KMS-11 (cell line): ENCODE measurements around the gene PLP1.
"Not testable (repeated sequence)": the region's sequence is repeated elsewhere in the genome, so short reads cannot be mapped to it uniquely, and the experiment has no call there.

ENCODE experiments used
- H2AFZ ChIP-seq: fragments of 200-600 bp; sonication (generic); 2 replicates; pipeline ENCODE4 v1.6.1; 2016; ENCODE audit warnings: antibody characterized with exemption, mixed run types, low read depth
- H3K27ac ChIP-seq: fragments of 200-600 bp; sonication (generic); 2 replicates; pipeline ENCODE4 v1.6.1; 2016; ENCODE audit warnings: mild to moderate bottlenecking, mixed run types
- H3K27me3 ChIP-seq: fragments of 200-600 bp; sonication (generic); 2 replicates; pipeline ENCODE4 v1.6.1; 2017; ENCODE audit warnings: mild to moderate bottlenecking, low read depth, mixed run types, moderate library complexity; ENCODE audit not compliant: insufficient read depth
- H3K36me3 ChIP-seq: fragments of 200-600 bp; sonication (generic); 2 replicates; pipeline ENCODE4 v1.6.1; 2017; ENCODE audit warnings: mild to moderate bottlenecking, mixed run types; ENCODE audit not compliant: insufficient read depth
- H3K4me1 ChIP-seq: fragments of 200-600 bp; sonication (generic); 2 replicates; pipeline ENCODE4 v1.6.1; 2016; ENCODE audit warnings: mild to moderate bottlenecking, low read depth, mixed run types; ENCODE audit not compliant: poor library complexity, severe bottlenecking
- H3K4me2 ChIP-seq: fragments of 200-600 bp; sonication (generic); 2 replicates; pipeline ENCODE4 v1.7.0; 2016; ENCODE audit warnings: mild to moderate bottlenecking, mixed run types
- H3K4me3 ChIP-seq: fragments of 200-600 bp; sonication (generic); IDR thresholded peaks from 2 replicates; pipeline ENCODE4 v1.6.1; 2017; ENCODE audit warnings: low read depth, low read length, mixed read lengths; ENCODE audit not compliant: insufficient read depth
- H3K79me2 ChIP-seq: fragments of 200-600 bp; sonication (generic); 2 replicates; pipeline ENCODE4 v1.6.1; 2016; ENCODE audit warnings: low read depth, mixed run types; ENCODE audit not compliant: insufficient read depth
- H3K9ac ChIP-seq: fragments of 200-600 bp; sonication (generic); 2 replicates; pipeline ENCODE4 v1.6.1; 2016; ENCODE audit warnings: mild to moderate bottlenecking, mixed run types
- H4K20me1 ChIP-seq: fragments of 200-600 bp; sonication (generic); 2 replicates; pipeline ENCODE4 v1.6.1; 2016; ENCODE audit warnings: mild to moderate bottlenecking, mixed run types; ENCODE audit not compliant: insufficient read depth
- CTCF ChIP-seq: fragments of 200-600 bp; sonication (generic); conservative IDR thresholded peaks from 2 replicates; pipeline ENCODE4 v1.6.1; 2017; ENCODE audit warnings: low read depth, mild to moderate bottlenecking, antibody characterized with exemption, low read length, moderate library complexity, mixed read lengths

PLP1 gene

GRCh38 chrX:103754401-103754800 lies 22.2 kb upstream of the PLP1 start:
- Histone ChIP-seq H3K36me3 (no peaks in the 10 kb centered on the region), H3K79me2 (no peaks in the 10 kb centered on the region), H3K4me1 (no peaks in the 10 kb centered on the region), H4K20me1 (no peaks in the 10 kb centered on the region), H3K27ac (no peak overlapping the region), H3K27me3 (no peaks in the 10 kb centered on the region), H2AFZ (no peak overlapping the region), H3K4me3 (no peak overlapping the region), H3K4me2 (no peak overlapping the region), H3K9ac (no peak overlapping the region)
- TF ChIP-seq CTCF: no peak

GRCh38 chrX:103756736-103757135 lies 19.9 kb upstream of the PLP1 start:
- Histone ChIP-seq H3K27me3 (no peaks in the 10 kb centered on the region), H3K4me2 (no peak overlapping the region), H3K4me1 (no peaks in the 10 kb centered on the region), H4K20me1 (no peaks in the 10 kb centered on the region), H3K36me3 (no peaks in the 10 kb centered on the region), H2AFZ (no peak overlapping the region), H3K9ac (no peak overlapping the region), H3K27ac (no peak overlapping the region), H3K79me2 (no peaks in the 10 kb centered on the region), H3K4me3 (no peak overlapping the region)
- no peak for TF ChIP-seq CTCF

DNA sequence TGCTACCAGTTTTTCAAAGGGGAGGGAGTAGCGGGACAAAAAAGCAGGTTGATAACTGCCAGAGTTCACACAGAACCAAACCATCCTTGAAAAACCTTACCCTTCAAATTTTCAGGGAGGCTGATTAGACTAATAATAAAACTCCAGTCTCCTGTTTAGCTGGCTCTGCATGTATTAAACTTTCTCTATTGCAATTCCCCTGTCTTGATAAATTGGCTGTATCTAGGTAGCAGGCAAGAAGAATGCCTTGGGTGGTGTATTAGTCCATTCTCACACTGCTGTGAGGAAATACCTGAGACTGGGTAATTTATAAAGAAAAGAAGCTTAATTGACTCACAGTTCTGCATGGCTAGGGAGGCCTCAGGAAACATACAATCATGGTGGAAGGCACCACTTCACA lies 18.1 kb upstream of the PLP1 start:
- Histone ChIP-seq H2AFZ (no peak overlapping the region), H3K4me1 (no peaks in the 10 kb centered on the region), H3K4me2 (no peak overlapping the region), H3K27ac (no peak overlapping the region), H3K79me2 (no peaks in the 10 kb centered on the region), H3K27me3 (no peaks in the 10 kb centered on the region), H3K36me3 (no peaks in the 10 kb centered on the region), H3K4me3 (no peak overlapping the region), H4K20me1 (no peaks in the 10 kb centered on the region), H3K9ac (no peak overlapping the region)
- TF ChIP-seq CTCF: no peak

GRCh38 chrX:103763541-103763940 lies 13.1 kb upstream of the PLP1 start:
- not testable (repeated sequence) for H3K79me2 ChIP-seq, H3K27me3 ChIP-seq, H3K4me2 ChIP-seq, H2AFZ ChIP-seq, H3K4me3 ChIP-seq, H3K36me3 ChIP-seq, H3K9ac ChIP-seq, H3K4me1 ChIP-seq, H3K27ac ChIP-seq, H4K20me1 ChIP-seq

GRCh38 chrX:103766813-103767555 lies 9.7 kb upstream of the PLP1 start:
- H3K27ac ChIP-seq, H4K20me1 ChIP-seq, H3K9ac ChIP-seq, H3K79me2 ChIP-seq, H3K27me3 ChIP-seq, H3K36me3 ChIP-seq, H3K4me3 ChIP-seq, H3K4me2 ChIP-seq, H2AFZ ChIP-seq: not testable (repeated sequence)
- H3K4me1 ChIP-seq: peaks cover 15% of the 10 kb centered on the region
